Natural killer cell (primary cell): ENCODE data around the gene TAF3. TPM values are rescaled to one million over a fixed set of nuclear protein-coding genes. Genes with fewer than 3 reads are reported as not detected.
"Not testable (repeated sequence)": the region's sequence is repeated elsewhere in the genome, so short reads cannot be mapped to it uniquely, and the experiment has no call there.

Source experiments
- ATAC-seq, 3 donors: fragments of 150-1000 bp in 2 of 3; fragments of 200-7000 bp in 1 of 3; cut with Tn5 transposase; 1 replicate in 1 of 3; 2 replicates in 2 of 3; pipeline ENCODE4 v1.10.0; 2021; ENCODE audit warnings: mild to moderate bottlenecking in 2 of 3, moderate library complexity in 2 of 3
- DNase-seq, 2 donors: peaks; one replicate each; pipeline versions ENCODE4 v3.0.0 to v3.0.0-alpha.2; 2013 to 2021; ENCODE audit warnings: mixed read lengths in 1 of 2
- H3K27ac ChIP-seq: one replicate; pipeline ENCODE4 v1.5.1; 2013; ENCODE audit warnings: mild to moderate bottlenecking, low read length
- H3K27me3 ChIP-seq: one replicate; pipeline ENCODE4 v1.6.1; 2013; ENCODE audit warnings: low read length; ENCODE audit not compliant: control insufficient read depth, insufficient read depth
- H3K36me3 ChIP-seq: one replicate; pipeline ENCODE4 v1.6.1; 2013; ENCODE audit warnings: low read length; ENCODE audit not compliant: control insufficient read depth, insufficient read depth
- H3K4me1 ChIP-seq: one replicate; pipeline ENCODE4 v1.6.1; 2013; ENCODE audit warnings: low read length; ENCODE audit not compliant: control insufficient read depth, insufficient read depth
- H3K4me3 ChIP-seq: one replicate; pipeline ENCODE4 v1.5.1; 2013; ENCODE audit warnings: low read length
- H3K9me3 ChIP-seq: one replicate; pipeline ENCODE4 v1.6.1; 2013; ENCODE audit warnings: low read length; ENCODE audit not compliant: control insufficient read depth, insufficient read depth
- H3K27ac Mint-ChIP-seq, 2 donors: one replicate each; pipeline ENCODE4 v1.8.0; 2022; ENCODE audit warnings: mild to moderate bottlenecking in 2 of 2, mixed read lengths in 2 of 2, moderate library complexity in 1 of 2
- H3K27me3 Mint-ChIP-seq, 2 donors: one replicate each; pipeline ENCODE4 v1.8.0; 2022; ENCODE audit warnings: low read depth in 2 of 2, mixed read lengths in 2 of 2
- H3K36me3 Mint-ChIP-seq: one replicate; pipeline ENCODE4 v1.8.0; 2022; ENCODE audit warnings: mixed read lengths
- H3K4me1 Mint-ChIP-seq, 2 donors: one replicate each; pipeline ENCODE4 v1.8.0; 2022; ENCODE audit warnings: mixed read lengths in 2 of 2
- H3K4me3 Mint-ChIP-seq: one replicate; pipeline ENCODE4 v1.8.0; 2022; ENCODE audit warnings: mild to moderate bottlenecking, moderate library complexity, mixed read lengths
- H3K9me3 Mint-ChIP-seq, 2 donors: one replicate each; pipeline ENCODE4 v1.8.0; 2022; ENCODE audit warnings: mixed read lengths in 2 of 2
- WGBS: methylation state at CpG from one replicate; pipeline ENCODE4 v1.1.7; 2013; ENCODE audit warnings: missing lambda C conversion rate; ENCODE audit not compliant: insufficient coverage; 5-methylcytosine and 5-hydroxymethylcytosine counted together
- intact Hi-C: fragments of 100-400 bp; cut with micrococcal nuclease; formaldehyde crosslinking; loops from one replicate; pipeline ENCODE4 v1.14.2; 2022
- total RNA-seq, 4 donors: library from RNA; stranded (reverse); fragments of 120-200 nt in 1 of 4; gene quantifications; one replicate each; pipeline versions ENCODE4 v1.2.3 to v1.2.4, GENCODE V29; 2013 to 2022
- TF ChIP-seq, protein P1 (sequence below): fragments of 200-600 bp; IDR thresholded peaks from one replicate; pipeline ENCODE4 v1.8.0; 2022; ENCODE audit warnings: antibody characterized with exemption

TAF3 gene
- total RNA-seq = 10 to 100 TPM; 14.5 to 17.0 (median 15.6) TPM
- total RNA-seq (2013) = 7.3 TPM

- DNase-seq (peak; percentile 89 to 95), ATAC-seq (peak; percentile 95 to 99 (median 97))
- peak within 1 kb of the TSS; percentile 70 to 89 for H3K27ac Mint-ChIP-seq
- intact Hi-C loops = loop anchor here (1.0 kb wide), 1 partner anchor 30 kb away; the partner anchor contains the start of gene ATP5F1C
- under 1% methylated on average over 77 of the region's 77 CpGs for WGBS
- no peaks in the 10 kb centered on the region for H3K27me3 ChIP-seq
- H3K4me1 Mint-ChIP-seq = peaks cover 33% of the 10 kb centered on the region in 2 donors
- peaks cover 17% of the 10 kb centered on the region for H3K4me1 ChIP-seq
- H3K9me3 Mint-ChIP-seq = no peaks in the 10 kb centered on the region
- TF ChIP-seq, protein P1, sequence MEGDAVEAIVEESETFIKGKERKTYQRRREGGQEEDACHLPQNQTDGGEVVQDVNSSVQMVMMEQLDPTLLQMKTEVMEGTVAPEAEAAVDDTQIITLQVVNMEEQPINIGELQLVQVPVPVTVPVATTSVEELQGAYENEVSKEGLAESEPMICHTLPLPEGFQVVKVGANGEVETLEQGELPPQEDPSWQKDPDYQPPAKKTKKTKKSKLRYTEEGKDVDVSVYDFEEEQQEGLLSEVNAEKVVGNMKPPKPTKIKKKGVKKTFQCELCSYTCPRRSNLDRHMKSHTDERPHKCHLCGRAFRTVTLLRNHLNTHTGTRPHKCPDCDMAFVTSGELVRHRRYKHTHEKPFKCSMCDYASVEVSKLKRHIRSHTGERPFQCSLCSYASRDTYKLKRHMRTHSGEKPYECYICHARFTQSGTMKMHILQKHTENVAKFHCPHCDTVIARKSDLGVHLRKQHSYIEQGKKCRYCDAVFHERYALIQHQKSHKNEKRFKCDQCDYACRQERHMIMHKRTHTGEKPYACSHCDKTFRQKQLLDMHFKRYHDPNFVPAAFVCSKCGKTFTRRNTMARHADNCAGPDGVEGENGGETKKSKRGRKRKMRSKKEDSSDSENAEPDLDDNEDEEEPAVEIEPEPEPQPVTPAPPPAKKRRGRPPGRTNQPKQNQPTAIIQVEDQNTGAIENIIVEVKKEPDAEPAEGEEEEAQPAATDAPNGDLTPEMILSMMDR = no peak
- no peaks in the 10 kb centered on the region for H3K36me3 Mint-ChIP-seq
- peak within 1 kb of the TSS; percentile 52 for H3K27ac ChIP-seq
- H3K4me3 ChIP-seq = peak within 1 kb of the TSS; percentile 89
- peak within 1 kb of the TSS; percentile 97 for H3K4me3 Mint-ChIP-seq
- H3K36me3 ChIP-seq = peaks cover 5% of the 10 kb centered on the region
- no peaks in the 10 kb centered on the region for H3K9me3 ChIP-seq
- no peaks in the 10 kb centered on the region for H3K27me3 Mint-ChIP-seq
Measured at GRCh38 chr10:7818295-7819120, at the start of gene TAF3. TSS of gene TAF3 (plus strand) at chr10:7818505. CDS start at chr10:7818710, 205 bp downstream.

DNA sequence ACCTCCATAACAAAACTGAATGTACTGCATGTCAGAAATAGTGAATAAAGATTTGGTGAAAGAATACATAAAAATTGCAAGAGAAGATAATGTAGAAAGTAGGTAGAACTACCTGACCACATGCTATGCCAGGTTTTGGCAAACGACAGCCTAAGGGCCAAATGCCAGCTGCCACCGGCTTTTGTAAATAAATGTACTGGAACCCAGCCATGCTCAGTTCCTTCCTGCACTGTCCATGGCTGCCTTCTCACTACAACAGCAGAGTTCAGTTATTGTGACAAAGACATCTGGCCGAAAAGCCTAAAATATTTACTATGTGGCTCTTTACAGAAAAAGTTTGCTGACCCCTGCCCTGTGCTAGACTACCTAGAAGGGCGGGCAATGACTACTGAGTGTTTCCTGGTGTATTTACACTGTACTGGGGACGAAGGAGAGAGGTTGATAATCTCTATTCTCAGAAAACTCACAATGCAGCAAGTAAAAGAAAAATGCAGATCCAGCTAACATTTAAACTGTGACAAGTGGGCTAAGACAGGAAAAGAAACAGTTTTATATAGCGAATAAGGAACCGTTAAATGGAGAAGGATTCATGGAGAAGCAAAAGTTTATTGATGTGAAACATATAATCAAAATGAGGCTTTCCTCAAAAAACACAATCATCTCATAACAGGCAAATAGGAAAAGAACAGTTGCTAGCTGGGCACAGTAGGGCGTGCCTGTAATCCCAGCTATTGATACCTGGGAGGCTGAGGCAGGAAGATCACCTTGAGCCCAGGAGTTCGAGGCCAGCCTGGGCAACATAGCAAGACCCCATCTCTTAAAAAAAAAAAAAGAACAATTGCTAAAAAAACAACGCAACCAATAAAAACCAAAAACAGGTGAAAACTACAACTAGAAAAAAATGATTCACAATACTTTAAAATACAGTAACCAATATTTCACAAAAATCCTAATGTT, 44.2 kb upstream of the TAF3 start:
- peaks cover 41% of the 10 kb centered on the region for H3K36me3 Mint-ChIP-seq
- H3K4me1 Mint-ChIP-seq = no peaks in the 10 kb centered on the region
- Histone ChIP-seq H3K9me3 (no peaks in the 10 kb centered on the region), H3K27me3 (no peaks in the 10 kb centered on the region), H3K27ac (no peak overlapping the region), H3K4me3 (no peak overlapping the region), H3K36me3 (peaks cover 75% of the 10 kb centered on the region), H3K4me1 (no peaks in the 10 kb centered on the region)
- 61% methylated on average over 8 of the region's 10 CpGs for WGBS
- no peaks in the 10 kb centered on the region for H3K9me3 Mint-ChIP-seq
- ATAC-seq = no peak
- DNase-seq = no peak
- H3K4me3 Mint-ChIP-seq = no peak overlapping the region
- TF ChIP-seq, protein P1 = no peak
- no peak overlapping the region for H3K27ac Mint-ChIP-seq
- intact Hi-C loops = no loop called here
- H3K27me3 Mint-ChIP-seq = no peaks in the 10 kb centered on the region

DNA sequence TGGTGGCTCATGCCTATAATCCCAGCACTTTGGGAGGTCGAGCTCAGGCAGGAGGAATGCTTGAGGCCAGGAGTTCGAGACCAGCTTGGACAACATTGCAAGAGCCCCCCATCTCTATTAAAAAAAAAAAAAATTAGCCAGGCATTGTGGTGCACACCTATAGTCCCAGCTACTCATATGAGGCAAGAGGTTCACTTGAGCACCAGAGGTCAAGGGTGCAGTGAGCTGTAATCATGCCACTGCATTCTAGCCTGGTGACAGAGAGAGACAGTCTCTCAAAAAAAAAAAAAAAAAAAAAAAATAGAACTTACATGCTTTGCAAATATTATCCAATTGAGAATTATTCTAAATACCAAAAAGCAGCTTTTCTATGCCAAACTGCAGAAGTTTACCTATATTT, 41.5 kb upstream of the TAF3 start:
- no peak overlapping the region for H3K27ac Mint-ChIP-seq
- TF ChIP-seq, protein P1 = no peak
- H3K4me1 Mint-ChIP-seq = peaks cover 7% of the 10 kb centered on the region in 2 donors
- H3K4me3 Mint-ChIP-seq = no peak overlapping the region
- peaks cover 42% of the 10 kb centered on the region for H3K36me3 Mint-ChIP-seq
- intact Hi-C loops = no loop called here
- ATAC-seq = no peak
- H3K4me3 ChIP-seq = no peak overlapping the region
- H3K27ac ChIP-seq = no peak overlapping the region
- 88% methylated on average over 2 of the region's 2 CpGs for WGBS
- no peak for DNase-seq
- H3K9me3 ChIP-seq = no peaks in the 10 kb centered on the region
- no peaks in the 10 kb centered on the region for H3K27me3 Mint-ChIP-seq
- no peaks in the 10 kb centered on the region for H3K4me1 ChIP-seq
- H3K27me3 ChIP-seq = no peaks in the 10 kb centered on the region
- peaks cover 75% of the 10 kb centered on the region for H3K36me3 ChIP-seq
- H3K9me3 Mint-ChIP-seq = no peaks in the 10 kb centered on the region

- WGBS = 92% methylated on average over 6 of the region's 6 CpGs
- peaks cover 7 to 14% of the 10 kb centered on the region in 2 donors for H3K4me1 Mint-ChIP-seq
- H3K27ac Mint-ChIP-seq, H3K27me3 ChIP-seq, H3K4me3 Mint-ChIP-seq, ATAC-seq, H3K4me3 ChIP-seq, H3K4me1 ChIP-seq, H3K9me3 ChIP-seq, H3K27ac ChIP-seq, H3K9me3 Mint-ChIP-seq, DNase-seq, H3K27me3 Mint-ChIP-seq, intact Hi-C loops: not testable (repeated sequence)
- peaks cover 32% of the 10 kb centered on the region for H3K36me3 ChIP-seq
- H3K36me3 Mint-ChIP-seq = peaks cover 21% of the 10 kb centered on the region
Measured at GRCh38 chr10:7782194-7782593, 36.1 kb upstream of the TAF3 start.
